ENCODE results near the gene EPHA8.

- TF ChIP-seq POLR2AphosphoS5 (IDR thresholded peaks at IDR 0.05; ENCODE audit: insufficient read depth in 1 of 2, low read depth in 1 of 2) (no peak), CTCF (IDR thresholded peaks at IDR 0.05) (no peak)
Measured at GRCh38 chr1:22626237-22627157, 63.2 kb downstream of the EPHA8 start.

Data from vagina (tissue), 2 donors.